Activated CD4-positive, alpha-beta T cell treated with anti-CD3 and anti-CD28 coated beads, Interleukin-2, amount 10 ng/mL, durations not matched to agents 7 days and 5 days (primary cell): ENCODE results near the gene UTP14A. TPM values are rescaled to one million over a fixed set of nuclear protein-coding genes. Genes with fewer than 3 reads are reported as not detected.

Experiments used
- CTCF ChIA-PET: fragments of 350-600 bp; sonication (Branson Sonifier 250); formaldehyde crosslinking; loops from one replicate; lab custom pipeline; 2021; ENCODE audit warnings: antibody characterized with exemption; lab: Charles Lee
- POLR2A ChIA-PET: fragments of 350-600 bp; sonication (Branson Sonifier 250); formaldehyde crosslinking; loops from one replicate; lab custom pipeline; 2021; ENCODE audit warnings: antibody characterized with exemption; lab: Charles Lee
- DNase-seq: peaks from one replicate; pipeline ENCODE4 v3.0.0-alpha.2; 2020
- H3K27ac Mint-ChIP-seq: one replicate; pipeline ENCODE4 v1.8.0; 2021; ENCODE audit warnings: mild to moderate bottlenecking, moderate library complexity, mixed read lengths
- H3K27me3 Mint-ChIP-seq: one replicate; pipeline ENCODE4 v1.8.0; 2021; ENCODE audit warnings: mixed read lengths
- H3K36me3 Mint-ChIP-seq: one replicate; pipeline ENCODE4 v1.8.0; 2021; ENCODE audit warnings: low read depth, mixed read lengths
- H3K4me1 Mint-ChIP-seq: one replicate; pipeline ENCODE4 v1.8.0; 2021; ENCODE audit warnings: mixed read lengths
- H3K4me3 Mint-ChIP-seq: one replicate; pipeline ENCODE4 v1.8.0; 2021; ENCODE audit warnings: mild to moderate bottlenecking, moderate library complexity, mixed read lengths
- H3K9me3 Mint-ChIP-seq: one replicate; pipeline ENCODE4 v1.8.0; 2021; ENCODE audit warnings: mixed read lengths
- total RNA-seq, 2 experiments: library from RNA; stranded (reverse); gene quantifications; one replicate each; pipeline ENCODE4 v1.2.3, GENCODE V29; 2021

UTP14A gene
- total RNA-seq, 2 experiments from 2014 or later, result 26.4 to 28.6 TPM

DNA sequence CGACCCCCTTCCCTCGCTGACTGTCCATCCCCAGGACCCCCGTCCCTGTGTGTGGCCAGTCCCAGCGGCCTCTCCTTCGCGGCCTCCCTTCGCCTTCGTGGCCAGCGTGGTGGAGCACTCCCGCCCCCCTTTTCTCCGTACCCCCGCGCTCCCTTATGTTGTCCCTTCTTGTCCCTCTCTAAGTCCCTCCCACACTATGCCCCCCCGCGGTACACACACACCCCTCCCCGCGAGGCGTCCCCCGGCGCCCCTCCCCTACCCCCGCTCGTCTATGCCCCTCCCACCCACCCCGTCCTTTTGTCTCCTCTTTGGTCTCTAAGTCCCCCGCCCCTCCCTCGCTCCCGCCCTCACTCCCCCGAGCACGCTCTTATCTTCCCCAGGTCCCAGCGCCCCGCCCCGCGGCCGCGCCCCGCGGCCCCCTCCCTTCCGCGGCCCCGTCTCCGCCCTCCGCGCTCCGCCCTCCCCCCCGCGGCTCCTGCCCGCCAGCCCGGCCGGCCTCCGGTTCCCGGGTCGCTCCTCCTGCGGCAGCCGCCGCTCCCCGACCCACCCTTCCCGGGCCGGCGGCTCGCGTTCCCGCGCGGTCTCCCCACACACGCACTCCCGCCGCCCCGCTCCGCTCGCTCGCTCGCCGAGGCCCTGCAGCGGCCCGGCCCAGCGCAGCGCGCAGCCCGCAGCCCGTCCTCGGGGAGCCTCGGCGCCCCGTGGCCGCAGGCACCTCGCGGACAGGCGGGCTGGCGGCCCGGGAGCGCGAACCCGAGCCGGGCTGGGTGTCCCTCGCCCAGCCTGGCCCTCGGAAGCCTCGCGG, 26.3 kb downstream of the UTP14A start:
- POLR2A ChIA-PET, result interaction anchor here (0.9 kb wide), 1 partner anchor 152 kb away, joined by 4 read pairs; the partner anchor contains the start of gene SASH3
- Mint-ChIP-seq H3K9me3 (no peaks in the 10 kb centered on the region), H3K27me3 (peaks cover 10% of the 10 kb centered on the region), H3K4me3 (peak overlapping the region; percentile 73), H3K4me1 (peaks cover 6% of the 10 kb centered on the region), H3K27ac (peak overlapping the region; percentile 78), H3K36me3 (peaks cover 3% of the 10 kb centered on the region)
- CTCF ChIA-PET, result interaction anchor here (0.5 kb wide), 1 partner anchor 53 kb away, joined by 3 read pairs; no protein-coding TSS in a partner anchor
- DNase-seq, result peak; percentile 85

DNA sequence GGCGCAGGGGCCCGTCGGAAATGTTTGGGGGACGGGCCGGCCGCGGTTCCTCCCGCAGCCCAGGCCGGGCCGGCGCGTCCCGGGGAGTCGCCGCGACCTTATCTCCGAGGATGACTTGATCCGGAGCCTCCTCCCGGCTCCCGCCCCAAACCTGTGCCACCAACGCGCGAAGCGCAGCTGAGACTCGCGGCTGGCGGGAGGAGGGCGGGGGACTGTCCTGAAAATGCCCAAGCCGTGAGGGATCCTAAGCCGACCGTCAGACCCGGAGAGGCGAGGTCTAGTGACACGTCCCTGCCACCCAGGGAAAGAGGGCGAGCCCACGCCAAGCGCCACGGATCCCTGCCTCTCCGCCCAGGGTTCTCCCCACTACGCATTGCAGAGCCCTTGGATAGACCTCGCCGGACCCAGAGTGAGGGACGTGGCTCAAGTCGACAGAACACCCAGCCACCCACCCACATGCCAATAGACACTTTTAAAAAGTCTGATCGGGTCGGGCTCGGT, 26.9 kb downstream of the UTP14A start:
- H3K9me3 Mint-ChIP-seq, result no peaks in the 10 kb centered on the region

DNA sequence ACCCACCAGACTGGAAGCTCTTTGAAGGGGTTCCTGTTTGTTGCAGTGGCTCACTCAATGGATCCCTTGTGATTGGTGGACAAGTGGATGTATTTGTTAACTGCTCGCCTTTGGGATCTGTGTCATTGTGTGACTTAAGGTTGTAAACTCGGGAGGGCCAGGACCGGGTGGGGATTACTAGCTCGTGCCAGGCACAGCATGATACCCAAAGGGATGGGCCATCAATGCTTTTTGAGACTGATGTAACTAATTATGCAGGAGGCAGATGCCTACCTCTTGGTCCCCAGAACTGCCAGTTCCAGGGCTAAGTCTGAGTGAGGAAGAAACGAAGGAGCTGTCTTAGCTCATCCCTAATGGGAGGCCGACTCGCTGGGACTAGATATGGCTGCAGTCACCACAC, 27.7 kb downstream of the UTP14A start:
- DNase-seq, result no peak
- Mint-ChIP-seq H3K36me3 (peaks cover 3% of the 10 kb centered on the region), H3K27me3 (peaks cover 17% of the 10 kb centered on the region), H3K27ac (no peak overlapping the region), H3K4me3 (peak overlapping the region; percentile 51), H3K4me1 (peaks cover 13% of the 10 kb centered on the region), H3K9me3 (no peaks in the 10 kb centered on the region)
- POLR2A ChIA-PET, result no interaction called here
- CTCF ChIA-PET, result interaction anchor here (0.6 to 1.4 kb wide), 2 partner anchors 8 to 201 kb away, joined by 3 read pairs; no protein-coding TSS in a partner anchor

More for the DNA sequence above, 26.9 kb downstream of the UTP14A start:
- CTCF ChIA-PET, result interaction anchor here (0.5 to 0.7 kb wide), 2 partner anchors 53 to 260 kb away, joined by 3 read pairs; no protein-coding TSS in a partner anchor
- POLR2A ChIA-PET, result no interaction called here
- Mint-ChIP-seq H3K4me1 (peaks cover 6% of the 10 kb centered on the region), H3K4me3 (peak overlapping the region; percentile 54), H3K27ac (no peak overlapping the region), H3K36me3 (peaks cover 3% of the 10 kb centered on the region), H3K27me3 (peaks cover 10% of the 10 kb centered on the region)
- no peak for DNase-seq

DNA sequence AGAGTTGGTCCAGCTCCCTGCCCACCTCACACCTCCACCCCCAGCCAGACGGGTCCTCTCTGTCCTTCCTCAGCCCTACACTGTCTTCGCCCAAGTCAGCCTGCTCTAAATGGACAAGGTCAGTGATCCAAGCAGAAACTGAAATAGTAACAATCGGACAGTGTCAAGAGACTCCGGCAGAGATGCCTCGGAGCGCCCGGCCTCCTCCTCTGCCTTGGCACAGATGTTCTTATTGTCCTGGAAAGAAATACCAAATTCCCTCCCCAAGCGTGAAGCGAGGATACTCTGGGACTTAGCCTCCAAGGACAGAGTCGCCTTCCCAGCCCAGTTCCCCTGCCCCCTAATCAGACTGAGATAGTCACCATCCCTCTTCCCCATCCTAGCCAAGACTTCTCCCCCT, 28.5 kb downstream of the UTP14A start:
- peaks cover 12% of the 10 kb centered on the region for H3K4me1 Mint-ChIP-seq
- no peaks in the 10 kb centered on the region for H3K9me3 Mint-ChIP-seq
- CTCF ChIA-PET, result interaction anchor here (0.6 to 1.9 kb wide), 3 partner anchors 9 to 200 kb away, joined by 3 to 6 read pairs (median 3); no protein-coding TSS in a partner anchor
- H3K4me3 Mint-ChIP-seq, result no peak overlapping the region
- no peak for DNase-seq
- H3K27me3 Mint-ChIP-seq, result peaks cover 20% of the 10 kb centered on the region
- POLR2A ChIA-PET, result no interaction called here
- H3K36me3 Mint-ChIP-seq, result no peaks in the 10 kb centered on the region
- no peak overlapping the region for H3K27ac Mint-ChIP-seq

DNA sequence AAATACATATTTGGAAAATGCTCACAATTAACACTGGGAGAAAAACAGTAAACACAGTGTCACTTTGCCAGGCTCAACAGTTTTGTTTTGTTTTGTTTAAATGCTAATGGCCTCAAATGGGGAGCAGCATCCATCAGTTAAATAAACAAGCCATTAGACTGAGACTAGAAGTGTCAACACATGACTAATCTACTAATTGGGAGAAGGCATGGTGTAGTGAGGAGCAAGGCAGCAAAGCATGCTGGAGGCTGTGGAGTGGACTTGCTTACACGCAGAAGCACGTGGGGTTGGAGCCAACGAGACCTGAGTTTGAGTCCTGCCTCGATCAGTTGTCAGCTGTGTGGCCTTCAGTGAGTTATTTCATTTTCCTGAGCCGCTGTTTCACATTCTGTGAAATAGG, 29.0 kb downstream of the UTP14A start:
- Mint-ChIP-seq H3K36me3 (no peaks in the 10 kb centered on the region), H3K27ac (no peak overlapping the region), H3K4me1 (peaks cover 12% of the 10 kb centered on the region), H3K9me3 (no peaks in the 10 kb centered on the region), H3K4me3 (no peak overlapping the region), H3K27me3 (peaks cover 20% of the 10 kb centered on the region)
- ChIA-PET CTCF (interaction anchor here (1.9 kb wide), 1 partner anchor 126 kb away, joined by 6 read pairs; no protein-coding TSS in a partner anchor), POLR2A (no interaction called here)
- no peak for DNase-seq

DNA sequence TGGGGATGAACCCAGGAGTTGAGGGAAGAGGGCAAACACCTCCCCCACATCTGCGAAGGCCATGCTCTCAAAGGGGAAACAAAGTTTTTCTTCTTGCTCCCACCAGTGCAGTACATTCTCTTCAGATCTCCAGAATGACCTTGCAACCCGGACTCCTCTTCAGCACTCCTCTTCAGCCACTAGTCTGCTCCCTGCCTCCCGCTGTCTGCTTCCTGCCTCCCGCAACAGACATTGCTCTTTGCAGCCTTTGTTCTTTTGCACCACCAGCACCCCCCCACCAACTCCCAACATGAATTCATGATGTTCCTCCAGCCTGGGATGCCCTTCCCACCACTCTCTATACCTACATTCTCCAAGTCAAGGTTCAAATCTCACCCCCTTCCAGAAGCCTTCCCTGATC, 32.1 kb downstream of the UTP14A start:
- H3K36me3 Mint-ChIP-seq, result no peaks in the 10 kb centered on the region
- H3K4me1 Mint-ChIP-seq, result peaks cover 7% of the 10 kb centered on the region
- ChIA-PET POLR2A (no interaction called here), CTCF (no interaction called here)
- H3K27me3 Mint-ChIP-seq, result peaks cover 29% of the 10 kb centered on the region
- no peaks in the 10 kb centered on the region for H3K9me3 Mint-ChIP-seq
- no peak for DNase-seq
- H3K4me3 Mint-ChIP-seq, result no peak overlapping the region
- no peak overlapping the region for H3K27ac Mint-ChIP-seq

DNA sequence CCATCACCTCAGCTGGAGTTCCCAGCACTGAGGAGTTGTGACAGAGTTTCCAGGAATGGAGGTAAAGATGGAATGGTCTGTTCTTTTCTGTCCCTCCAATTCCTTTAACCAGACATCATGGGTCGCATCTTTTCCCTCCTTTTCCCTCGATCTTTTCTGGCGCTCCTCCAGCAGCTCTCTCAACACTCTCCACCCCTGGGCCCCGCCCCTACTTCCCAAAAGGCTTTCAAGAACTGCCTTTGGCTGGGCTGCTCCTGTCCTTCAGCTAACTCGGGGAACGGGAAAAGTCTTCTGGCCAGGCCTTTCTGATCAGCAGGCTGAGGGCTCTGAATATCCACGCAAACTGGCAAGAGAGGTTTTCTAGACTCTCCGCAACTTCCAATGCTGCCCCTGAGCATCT, 34.0 kb downstream of the UTP14A start:
- POLR2A ChIA-PET, result no interaction called here

DNA sequence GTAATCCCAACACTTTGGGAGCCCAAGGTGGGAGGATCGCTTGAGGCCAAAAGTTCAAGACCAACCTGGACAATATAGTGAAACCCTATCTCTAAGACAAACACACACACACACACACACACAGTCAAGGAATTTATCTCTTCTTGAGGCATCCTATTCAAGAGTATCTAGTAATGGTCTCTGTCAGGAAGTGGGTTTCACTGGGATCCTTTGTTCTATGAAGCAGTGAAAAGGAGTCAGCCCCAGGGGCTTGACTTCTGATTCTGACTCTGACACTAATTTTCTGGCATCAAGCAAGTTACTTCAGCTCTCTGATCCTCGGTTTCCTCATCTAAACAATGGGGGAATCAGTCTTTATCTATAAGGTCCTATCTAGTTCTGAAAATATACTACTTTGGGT, 34.8 kb downstream of the UTP14A start:
- DNase-seq, result no peak
- peaks cover 19% of the 10 kb centered on the region for H3K27me3 Mint-ChIP-seq
- H3K4me1 Mint-ChIP-seq, result peaks cover 7% of the 10 kb centered on the region
- H3K4me3 Mint-ChIP-seq, result no peak overlapping the region
- H3K27ac Mint-ChIP-seq, result no peak overlapping the region
- H3K36me3 Mint-ChIP-seq, result no peaks in the 10 kb centered on the region
- H3K9me3 Mint-ChIP-seq, result no peaks in the 10 kb centered on the region
- ChIA-PET POLR2A (no interaction called here), CTCF (interaction anchor here (1.0 kb wide), 1 partner anchor 10 kb away, joined by 5 read pairs; no protein-coding TSS in a partner anchor)

More for the DNA sequence above, 34.0 kb downstream of the UTP14A start:
- DNase-seq, result no peak
- Mint-ChIP-seq H3K27me3 (peaks cover 19% of the 10 kb centered on the region), H3K9me3 (no peaks in the 10 kb centered on the region), H3K4me3 (no peak overlapping the region), H3K27ac (no peak overlapping the region), H3K36me3 (no peaks in the 10 kb centered on the region), H3K4me1 (peaks cover 7% of the 10 kb centered on the region)
- CTCF ChIA-PET, result interaction anchor here (0.7 kb wide), 1 partner anchor 9 kb away, joined by 3 read pairs; no protein-coding TSS in a partner anchor

DNA sequence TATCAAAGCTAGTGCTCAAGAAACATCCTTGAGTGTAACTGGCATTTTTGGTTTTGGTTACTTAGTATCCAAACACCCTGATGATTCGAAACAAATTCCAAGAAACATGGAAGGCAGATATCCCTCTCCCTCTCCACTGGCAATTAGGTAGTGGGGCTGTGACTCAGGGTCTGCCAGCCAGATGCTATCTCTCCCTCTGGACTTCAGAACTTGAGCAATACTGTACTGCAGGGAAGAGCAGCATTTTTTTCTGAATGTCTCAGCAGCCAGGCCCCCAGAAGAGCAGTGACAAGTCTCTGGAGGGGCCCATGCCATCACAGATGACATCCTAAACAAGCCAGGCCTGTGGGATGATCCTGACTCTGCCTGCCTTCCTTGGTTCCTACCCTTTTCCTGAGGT, 39.2 kb downstream of the UTP14A start:
- Mint-ChIP-seq H3K4me3 (no peak overlapping the region), H3K36me3 (no peaks in the 10 kb centered on the region), H3K27ac (no peak overlapping the region), H3K4me1 (no peaks in the 10 kb centered on the region), H3K27me3 (peaks cover 7% of the 10 kb centered on the region), H3K9me3 (no peaks in the 10 kb centered on the region)
- no peak for DNase-seq
- ChIA-PET POLR2A (no interaction called here), CTCF (no interaction called here)

DNA sequence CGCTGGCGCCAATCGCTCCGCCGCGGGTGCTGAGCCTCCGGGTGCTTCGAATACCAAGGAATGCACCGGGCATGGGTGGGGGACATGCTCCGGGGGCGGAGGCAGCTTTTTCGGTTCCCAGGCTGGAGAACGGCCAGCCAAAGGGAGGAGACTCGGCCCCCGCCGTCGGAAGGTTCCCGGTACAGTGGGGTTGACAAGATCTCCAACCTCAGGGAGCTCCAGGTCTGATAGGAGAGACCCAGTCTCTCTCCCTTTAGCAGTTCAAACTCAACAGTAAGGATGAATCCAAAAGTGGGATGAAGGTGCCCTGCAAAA, 47.3 kb downstream of the UTP14A start:
- Mint-ChIP-seq H3K27ac (peak overlapping the region; percentile 80), H3K4me3 (peak overlapping the region; percentile 36), H3K27me3 (peaks cover 10% of the 10 kb centered on the region), H3K36me3 (peaks cover 2% of the 10 kb centered on the region), H3K9me3 (no peaks in the 10 kb centered on the region), H3K4me1 (peaks cover 25% of the 10 kb centered on the region)
- ChIA-PET CTCF (interaction anchor here (1.2 to 1.4 kb wide), 2 partner anchors 26 to 60 kb away, joined by 3 read pairs; no protein-coding TSS in a partner anchor), POLR2A (no interaction called here)
- DNase-seq, result no peak

DNA sequence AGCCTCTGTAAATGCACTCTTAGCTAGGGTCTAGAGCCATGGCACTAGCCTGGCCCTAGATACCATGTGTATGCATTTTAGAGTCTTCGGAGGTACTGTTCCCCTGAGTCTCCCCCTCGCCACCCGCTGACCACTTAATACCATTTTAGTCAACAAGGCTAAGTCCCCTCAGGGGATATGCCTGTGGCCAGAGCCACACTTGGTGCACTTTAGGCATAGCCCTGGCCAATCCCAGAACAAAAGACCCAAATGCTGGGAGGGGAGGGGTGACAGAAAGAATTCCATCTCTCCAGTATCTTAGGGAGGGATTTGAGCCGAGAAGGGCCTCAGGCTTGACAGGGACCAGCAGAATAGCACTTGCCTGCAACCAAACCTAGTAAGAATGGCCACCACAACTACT, 47.9 kb downstream of the UTP14A start:
- Mint-ChIP-seq H3K4me1 (peaks cover 29% of the 10 kb centered on the region), H3K36me3 (peaks cover 2% of the 10 kb centered on the region), H3K9me3 (no peaks in the 10 kb centered on the region), H3K4me3 (peak overlapping the region; percentile 22), H3K27ac (peak overlapping the region; percentile 80), H3K27me3 (peaks cover 10% of the 10 kb centered on the region)
- CTCF ChIA-PET, result interaction anchor here (1.0 to 1.2 kb wide), 2 partner anchors 44 to 59 kb away, joined by 3 read pairs; no protein-coding TSS in a partner anchor
- DNase-seq, result no peak
- POLR2A ChIA-PET, result no interaction called here

DNA sequence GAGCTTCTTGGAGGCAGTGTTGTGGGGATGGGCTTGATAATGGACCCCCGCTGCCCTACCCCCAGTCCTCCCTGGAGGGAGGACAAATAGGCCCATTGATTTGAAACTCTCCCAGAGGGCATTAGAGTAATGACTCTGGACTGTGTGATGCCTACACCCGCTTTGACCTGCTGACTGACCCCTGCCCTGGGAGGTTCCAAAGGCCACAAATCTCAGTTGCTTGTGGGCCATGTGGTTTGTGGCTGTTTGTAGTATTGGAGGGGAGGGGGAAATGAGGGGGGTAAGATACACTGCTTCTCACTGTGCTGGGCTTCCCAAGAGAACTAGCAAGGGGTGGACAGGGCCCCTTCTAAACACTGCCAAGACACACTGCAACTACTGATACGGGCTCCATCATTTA, 48.8 kb downstream of the UTP14A start:
- Mint-ChIP-seq H3K27me3 (peaks cover 10% of the 10 kb centered on the region), H3K27ac (no peak overlapping the region), H3K36me3 (peaks cover 2% of the 10 kb centered on the region), H3K4me1 (peaks cover 33% of the 10 kb centered on the region), H3K4me3 (no peak overlapping the region), H3K9me3 (no peaks in the 10 kb centered on the region)
- CTCF ChIA-PET, result interaction anchor here (1.0 kb wide), 1 partner anchor 43 kb away, joined by 3 read pairs; no protein-coding TSS in a partner anchor
- DNase-seq, result no peak
- POLR2A ChIA-PET, result no interaction called here

DNA sequence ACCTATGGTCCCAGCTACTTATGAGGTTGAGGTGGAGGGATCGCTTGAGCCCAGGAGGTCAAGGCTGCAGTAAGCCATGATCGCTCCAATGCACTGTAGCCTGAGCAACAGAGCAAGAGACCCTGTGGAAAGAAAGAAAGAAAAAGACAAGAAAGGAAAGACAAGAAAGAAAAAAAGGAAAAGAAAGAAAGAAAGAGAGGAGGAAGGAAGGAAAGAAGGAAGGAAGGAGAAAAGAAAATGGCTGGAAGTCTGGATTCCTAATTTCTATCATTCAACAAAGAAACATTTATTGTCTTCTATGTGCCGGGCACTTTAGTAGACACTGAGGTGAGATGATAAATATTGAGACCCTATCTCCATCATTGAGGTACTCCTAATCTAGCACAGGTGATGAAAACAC, 49.7 kb downstream of the UTP14A start:
- no peak overlapping the region for H3K27ac Mint-ChIP-seq
- no peaks in the 10 kb centered on the region for H3K9me3 Mint-ChIP-seq
- CTCF ChIA-PET, result interaction anchor here (0.5 to 1.2 kb wide), 3 partner anchors 8 to 112 kb away, joined by 3 read pairs; partner anchors contain the start of gene ZDHHC9
- peak overlapping the region; percentile 30 for H3K4me3 Mint-ChIP-seq
- POLR2A ChIA-PET, result no interaction called here
- H3K4me1 Mint-ChIP-seq, result peaks cover 36% of the 10 kb centered on the region
- H3K27me3 Mint-ChIP-seq, result peaks cover 10% of the 10 kb centered on the region
- DNase-seq, result no peak
- H3K36me3 Mint-ChIP-seq, result peaks cover 2% of the 10 kb centered on the region
